Measurements from ENCODE around the gene GPR37L1. TPM values are rescaled to one million over a fixed set of nuclear protein-coding genes. Genes with fewer than 3 reads are reported as not detected.

GPR37L1 gene
- total RNA-seq, 1 donor from 2014 or later, result 0.06 TPM

DNA sequence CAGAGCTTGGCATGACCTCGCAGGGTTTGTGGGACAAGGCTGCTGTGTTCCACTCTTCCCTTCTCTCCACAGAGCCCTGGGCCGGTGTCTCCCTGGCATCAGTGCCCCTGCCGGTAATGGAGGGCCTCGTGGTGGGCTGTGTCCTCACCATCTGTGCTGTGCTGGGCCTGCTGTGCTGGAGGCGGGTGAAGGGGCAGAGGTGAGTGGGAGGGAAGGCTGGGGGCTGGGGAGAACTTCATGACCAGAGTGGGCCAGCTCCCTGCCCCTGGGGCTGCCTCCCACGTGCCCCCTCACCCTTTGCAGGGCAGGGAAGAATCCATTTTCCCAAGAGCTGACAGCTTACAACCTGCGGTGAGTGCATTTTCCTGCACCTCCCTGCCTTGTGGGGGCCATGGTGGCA lies 58.9 kb downstream of the GPR37L1 start:
- Histone ChIP-seq H3K4me3 (no peak overlapping the region), H3K4me1 (no peaks in the 10 kb centered on the region), H3K36me3 (no peaks in the 10 kb centered on the region), H3K27ac (no peak overlapping the region), H3K27me3 (no peaks in the 10 kb centered on the region), H3K9me3 (no peaks in the 10 kb centered on the region)
- no peak for DNase-seq
- no peak for TF ChIP-seq CTCF (IDR thresholded peaks at IDR 0.05)
- intact Hi-C loops (cut with DNase I), result no loop called here
- no peak for ATAC-seq

- intact Hi-C loops (cut with DNase I), result no loop called here
- no peak for ATAC-seq
Observed at GRCh38 chr1:202182040-202182877, 59.5 kb downstream of the GPR37L1 start.

More at GRCh38 chr1:202182040-202182877, 59.5 kb downstream of the GPR37L1 start:
- no peak for DNase-seq
- Histone ChIP-seq H3K4me1 (no peaks in the 10 kb centered on the region), H3K4me3 (no peak overlapping the region), H3K27ac (no peak overlapping the region), H3K27me3 (no peaks in the 10 kb centered on the region), H3K9me3 (no peaks in the 10 kb centered on the region), H3K36me3 (no peaks in the 10 kb centered on the region)
- no peak for TF ChIP-seq CTCF (IDR thresholded peaks at IDR 0.05)

Other genes starting within 250 kb of the GPR37L1 start
- 8.6 TPM for gene SHISA4, start 234.0 kb upstream of the GPR37L1 start, total RNA-seq
- gene LMOD1, start 176.4 kb upstream of the GPR37L1 start, total RNA-seq, result 38.3 TPM
- gene TIMM17A, start 167.4 kb upstream of the GPR37L1 start, total RNA-seq, result 33.9 TPM
- gene RNPEP, start 140.3 kb upstream of the GPR37L1 start, total RNA-seq, result 61.7 TPM
- 62.9 TPM for gene ELF3, start 112.3 kb upstream of the GPR37L1 start, total RNA-seq
- gene ARL8A, start 21.8 kb downstream of the GPR37L1 start, total RNA-seq, result 106 TPM
- 7.3 TPM for gene PTPN7, start 37.7 kb downstream of the GPR37L1 start, total RNA-seq
- gene LGR6, start 70.9 kb downstream of the GPR37L1 start, total RNA-seq, result 1.8 TPM
- 2.5 TPM for gene UBE2T, start 219.0 kb downstream of the GPR37L1 start, total RNA-seq
- 49.1 TPM for gene PPP1R12B, start 225.8 kb downstream of the GPR37L1 start, total RNA-seq